NCI-H2196 (cell line): ENCODE measurements around the gene RSPH6A.
"Not testable (repeated sequence)": the region's sequence is repeated elsewhere in the genome, so short reads cannot be mapped to it uniquely, and the experiment has no call there.

ENCODE experiments used
- DNase-seq: peaks from one replicate; lab custom pipeline; 2025; ENCODE audit not compliant: unreplicated experiment; lab: John Stamatoyannopoulos, UW

The RSPH6A gene

DNA sequence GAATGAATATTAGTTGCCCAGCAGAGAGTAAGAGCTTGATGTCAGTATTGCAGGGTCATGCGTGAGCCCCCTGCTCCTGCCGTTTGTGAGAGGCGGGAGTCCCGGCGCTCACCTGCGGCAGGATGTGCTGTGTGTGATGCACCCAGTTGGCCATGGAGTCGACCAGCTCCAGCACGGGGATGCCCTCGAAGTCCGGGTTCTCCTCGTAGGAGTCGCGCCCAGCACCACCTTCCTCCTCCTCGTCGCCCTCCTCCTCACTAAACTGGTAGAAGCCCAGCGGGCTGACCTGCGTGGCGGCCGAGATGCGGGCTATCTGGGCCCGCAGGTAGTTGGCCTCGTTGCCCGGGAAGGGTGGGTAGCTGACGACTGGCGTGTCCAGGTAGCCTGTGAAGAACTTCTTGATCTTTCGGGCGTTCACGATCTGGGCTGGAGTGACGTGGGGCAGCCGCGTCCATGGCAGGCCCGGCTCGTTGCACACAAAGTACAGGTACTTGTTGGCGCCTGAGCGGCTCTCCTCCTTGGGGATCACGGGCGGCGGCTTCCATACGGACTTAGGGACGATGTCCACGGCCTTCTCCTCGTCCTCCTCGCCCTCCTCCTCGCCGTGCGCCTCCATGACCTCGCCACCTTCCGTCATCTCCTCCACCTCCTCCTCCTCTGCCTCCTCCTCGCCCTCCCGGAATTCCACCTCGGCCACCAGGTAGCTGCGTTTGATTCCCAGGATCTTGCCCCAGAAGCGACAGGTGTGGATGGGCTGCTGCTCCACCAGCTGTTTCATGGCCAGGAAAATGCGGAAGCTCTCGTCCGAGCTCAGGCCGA is 10.8 kb downstream of the RSPH6A start:
- DNase-seq, result no peak

DNA sequence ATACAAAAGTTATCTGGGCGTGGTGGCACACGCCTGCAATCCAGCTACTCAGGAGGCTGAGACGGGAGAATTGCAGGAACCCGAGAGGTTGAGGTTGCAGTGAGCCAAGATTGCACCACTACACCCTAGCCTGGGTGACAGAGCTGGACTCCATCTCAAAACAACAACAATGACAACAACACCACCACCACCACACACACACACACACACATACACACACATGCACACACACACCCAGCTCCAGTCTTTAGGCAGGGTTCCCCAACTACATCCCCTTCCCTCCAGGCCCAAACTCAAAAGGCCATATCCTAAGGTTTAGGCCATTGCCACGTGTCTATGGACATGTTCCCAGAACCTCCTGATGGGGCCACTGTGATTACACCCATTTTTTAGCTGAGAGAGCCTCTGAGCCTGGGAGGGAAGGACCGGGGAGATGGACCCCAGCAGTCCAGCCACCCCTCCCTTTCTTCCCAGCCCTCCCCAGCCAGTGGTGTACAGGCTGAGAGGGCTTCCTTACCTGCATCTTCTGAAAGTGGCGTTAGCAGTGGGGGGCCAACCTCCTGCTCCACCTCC is 13.4 kb downstream of the RSPH6A start:
- DNase-seq, result no peak

DNA sequence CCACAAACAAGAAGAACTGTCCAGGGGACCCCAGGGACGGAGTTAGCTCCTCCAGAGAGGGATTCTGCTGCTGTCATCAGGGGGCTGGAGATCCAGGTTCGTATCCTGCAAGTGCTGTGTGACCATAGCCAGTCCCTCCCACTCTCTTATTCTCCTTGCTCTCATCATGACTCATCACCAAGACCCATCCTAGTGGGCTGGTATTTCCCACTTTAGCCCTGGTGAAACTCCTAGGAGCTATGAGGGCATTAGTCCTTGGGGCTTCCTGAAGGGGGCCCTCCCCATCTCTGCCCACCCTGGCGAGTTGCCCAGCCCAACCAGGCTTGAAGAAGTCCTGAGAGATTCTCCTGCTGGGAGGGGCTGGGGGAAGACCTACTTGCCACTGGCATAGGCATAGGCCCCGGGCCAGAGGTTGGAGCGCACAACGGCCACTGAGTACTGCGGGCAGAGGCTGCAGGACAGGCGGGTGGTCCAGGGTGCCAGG is 15.0 kb downstream of the RSPH6A start:
- no peak for DNase-seq

DNA sequence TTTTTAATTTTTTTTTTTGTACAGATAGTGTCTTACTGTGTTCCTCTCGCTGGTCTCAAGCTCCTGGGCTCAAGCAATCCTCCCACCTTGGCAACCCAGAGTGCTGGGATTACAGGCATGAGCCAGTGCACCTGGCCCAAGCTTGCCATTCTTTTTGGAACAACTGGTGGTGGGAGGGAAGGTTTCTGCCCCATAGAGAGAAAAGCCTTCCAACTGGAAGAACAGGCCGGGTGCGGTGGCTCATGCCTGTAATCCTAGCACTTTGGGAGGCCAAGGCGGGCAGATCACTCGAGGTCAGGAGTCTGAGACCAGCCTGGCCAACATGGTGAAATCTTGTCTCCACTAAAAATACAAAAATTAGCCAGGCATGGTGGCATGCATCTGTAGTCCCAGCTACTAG is 15.6 kb downstream of the RSPH6A start:
- not testable (repeated sequence) for DNase-seq

DNA sequence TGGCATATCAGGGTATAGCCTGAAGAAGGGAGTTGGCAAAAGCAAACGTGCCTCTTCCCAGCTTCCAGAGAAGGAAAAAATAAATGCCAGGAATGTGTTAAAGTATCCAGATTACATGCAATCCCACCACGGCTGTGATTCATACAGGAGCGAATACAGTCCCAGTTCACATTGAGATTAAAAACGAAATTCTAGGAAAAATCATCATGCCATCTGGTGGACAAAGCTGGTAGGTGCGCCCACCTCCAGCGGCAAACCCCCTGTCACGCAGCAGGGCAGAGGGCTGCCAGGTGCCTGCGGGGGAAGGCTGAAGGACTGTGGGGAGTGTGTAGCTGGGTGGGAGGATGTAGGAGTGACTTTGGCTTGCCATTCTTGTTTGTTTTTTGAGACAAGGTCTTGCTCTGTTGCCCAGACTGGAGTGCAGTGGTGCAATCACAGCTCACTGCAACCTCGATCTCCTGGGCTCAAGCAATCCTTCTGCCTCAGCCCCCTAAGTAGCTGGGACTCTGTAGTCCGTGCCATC is 16.1 kb downstream of the RSPH6A start:
- DNase-seq, result peak; percentile 64

DNA sequence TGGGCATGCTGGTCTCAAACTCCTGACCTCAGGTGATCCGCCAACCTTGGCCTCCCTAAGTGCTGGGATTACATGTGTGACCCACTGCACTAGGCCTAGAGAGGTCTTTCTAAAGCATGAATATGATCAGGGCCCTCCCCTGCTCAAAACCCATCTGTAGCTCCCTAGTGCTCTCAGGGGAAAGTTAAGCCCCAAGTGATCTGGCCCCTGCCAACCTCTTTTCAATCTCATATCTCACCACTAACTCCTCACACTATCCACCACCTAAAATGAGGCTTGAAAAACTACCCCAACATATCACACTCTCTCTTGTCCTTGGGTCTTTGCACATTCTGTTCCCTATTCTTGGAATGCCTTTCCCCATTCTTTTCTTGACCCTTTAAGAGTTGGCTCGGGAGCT is 20.5 kb downstream of the RSPH6A start:
- no peak for DNase-seq

DNA sequence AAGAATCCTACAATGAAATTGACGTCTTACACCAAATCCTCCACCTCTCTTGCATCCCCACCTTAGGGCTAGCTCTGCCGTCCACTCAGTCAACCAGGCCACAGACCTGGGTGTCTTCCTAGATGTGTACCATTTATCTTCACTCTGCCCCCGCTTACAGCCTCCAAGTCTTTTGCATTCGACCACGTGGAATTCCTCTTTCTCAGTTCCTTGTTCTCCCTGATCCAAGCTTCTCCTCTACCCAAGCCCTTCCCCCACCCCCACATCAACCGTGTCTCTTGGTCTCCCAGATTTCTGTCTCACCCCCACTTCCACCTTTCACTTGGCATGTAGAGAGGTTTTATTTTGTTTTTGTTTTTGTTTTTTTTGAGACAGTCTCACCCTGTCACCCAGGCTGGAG is 21.2 kb downstream of the RSPH6A start:
- no peak for DNase-seq

DNA sequence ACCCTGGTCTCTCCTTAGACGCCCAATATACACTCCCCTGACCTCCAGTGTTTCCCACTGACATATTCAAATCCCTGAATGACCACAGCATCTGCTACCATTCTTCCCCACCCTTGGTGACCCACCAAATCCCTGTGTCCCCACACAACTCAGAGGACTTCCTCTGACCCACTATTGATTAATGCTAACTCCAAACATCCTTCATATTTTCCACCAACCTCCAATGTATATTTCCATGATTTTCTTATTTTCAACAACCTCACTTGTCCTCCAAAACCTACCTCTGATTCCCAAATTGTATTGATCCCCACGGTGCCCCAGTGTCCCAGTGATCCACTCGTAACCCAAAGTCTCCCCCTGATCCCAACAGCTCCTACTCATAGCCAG is 21.9 kb downstream of the RSPH6A start:
- no peak for DNase-seq

DNA sequence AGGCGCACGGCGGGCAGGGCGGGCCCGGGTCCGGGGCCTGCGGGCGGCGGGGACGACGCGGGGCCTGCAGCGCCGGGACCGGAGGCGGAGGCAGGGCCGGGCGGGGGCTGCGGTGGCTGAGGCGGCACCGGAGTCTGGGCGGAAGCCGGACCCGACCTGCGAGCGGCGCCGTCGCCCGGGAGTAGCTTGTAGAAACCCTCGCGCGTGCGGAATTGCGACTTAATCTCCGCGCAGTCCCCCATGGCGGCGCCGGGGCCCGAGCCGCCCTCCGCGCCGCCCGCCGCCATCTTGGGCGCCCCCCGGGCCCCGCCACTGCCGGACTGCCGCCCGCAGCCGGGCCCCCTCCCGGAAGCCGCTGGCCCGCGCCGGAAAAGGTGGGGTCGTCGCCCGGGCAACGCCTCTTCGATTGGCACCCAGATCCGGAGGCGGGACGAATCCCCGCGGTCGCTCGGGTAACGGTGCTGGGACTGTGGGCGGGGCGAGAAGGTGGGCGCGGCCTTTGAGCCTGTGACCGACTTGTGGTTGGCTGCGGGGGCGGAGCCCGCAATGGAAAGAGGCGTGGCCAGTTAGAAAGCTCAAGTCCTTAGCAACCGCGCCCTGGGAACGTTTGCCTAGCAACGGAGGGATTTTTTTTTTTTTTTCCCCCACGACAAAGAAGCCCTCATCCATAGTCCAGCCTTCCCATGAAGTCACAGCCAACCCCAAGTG is 22.5 kb downstream of the RSPH6A start, which contains the start of gene DMWD:
TSS of gene DMWD (minus strand) at position 376 of the 708 bp plus-strand sequence. CDS start at position 287, 89 bp downstream.
- DNase-seq, result peak; percentile 99

DNA sequence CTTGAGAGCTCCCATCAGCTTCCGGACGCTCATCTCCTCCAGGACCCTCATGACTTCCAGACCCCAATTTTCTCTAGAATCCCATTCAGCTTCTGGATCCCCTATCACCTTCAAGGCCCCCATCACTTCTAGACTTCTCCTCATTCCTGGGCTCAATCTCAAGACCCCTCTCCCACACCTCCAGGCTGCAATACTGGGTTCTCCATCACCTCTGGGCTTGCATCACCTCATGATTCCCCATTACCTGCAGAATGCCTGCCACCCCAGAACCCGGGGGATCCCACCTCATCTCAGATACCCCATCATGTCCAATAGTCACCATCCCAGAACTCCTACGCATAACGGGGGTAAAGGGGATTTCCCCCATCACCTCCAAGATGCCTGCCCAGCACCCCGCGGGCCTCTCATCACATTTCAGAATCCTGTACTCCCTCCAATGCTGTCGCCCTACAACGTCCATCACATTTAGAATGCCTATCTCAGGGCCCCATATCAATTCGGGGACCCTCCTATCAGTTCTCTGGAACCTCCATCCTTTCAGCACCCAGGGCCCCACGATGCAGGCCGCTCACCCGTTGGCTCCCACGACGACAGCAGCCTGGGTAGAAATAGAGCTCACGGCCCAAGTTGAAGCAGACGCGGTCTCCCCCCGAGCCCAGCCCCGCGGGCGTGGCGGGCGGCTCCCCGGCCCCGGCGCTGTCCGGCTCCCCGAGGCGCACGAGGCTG is 23.2 kb downstream of the RSPH6A start:
- DNase-seq, result no peak

DNA sequence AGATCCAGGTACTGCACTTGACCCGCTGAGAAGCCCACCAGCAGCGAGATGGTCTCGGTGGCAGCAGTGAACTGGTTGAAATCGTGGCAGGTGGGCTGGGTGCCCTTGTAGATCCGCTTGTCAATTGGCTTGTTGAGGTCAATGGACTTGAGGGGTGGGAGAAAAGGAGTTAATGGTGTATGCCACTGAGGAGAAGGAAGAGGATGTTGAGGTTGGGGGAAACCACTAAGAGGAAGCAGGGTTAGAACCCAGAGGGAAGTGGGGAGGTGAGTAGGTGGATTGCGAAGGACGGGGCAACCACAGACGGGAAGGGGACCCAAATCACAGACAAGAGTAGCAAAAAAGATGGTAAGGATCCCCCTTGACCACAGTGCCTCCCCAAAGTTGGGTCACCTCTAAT is 24.2 kb downstream of the RSPH6A start:
- DNase-seq, result no peak

DNA sequence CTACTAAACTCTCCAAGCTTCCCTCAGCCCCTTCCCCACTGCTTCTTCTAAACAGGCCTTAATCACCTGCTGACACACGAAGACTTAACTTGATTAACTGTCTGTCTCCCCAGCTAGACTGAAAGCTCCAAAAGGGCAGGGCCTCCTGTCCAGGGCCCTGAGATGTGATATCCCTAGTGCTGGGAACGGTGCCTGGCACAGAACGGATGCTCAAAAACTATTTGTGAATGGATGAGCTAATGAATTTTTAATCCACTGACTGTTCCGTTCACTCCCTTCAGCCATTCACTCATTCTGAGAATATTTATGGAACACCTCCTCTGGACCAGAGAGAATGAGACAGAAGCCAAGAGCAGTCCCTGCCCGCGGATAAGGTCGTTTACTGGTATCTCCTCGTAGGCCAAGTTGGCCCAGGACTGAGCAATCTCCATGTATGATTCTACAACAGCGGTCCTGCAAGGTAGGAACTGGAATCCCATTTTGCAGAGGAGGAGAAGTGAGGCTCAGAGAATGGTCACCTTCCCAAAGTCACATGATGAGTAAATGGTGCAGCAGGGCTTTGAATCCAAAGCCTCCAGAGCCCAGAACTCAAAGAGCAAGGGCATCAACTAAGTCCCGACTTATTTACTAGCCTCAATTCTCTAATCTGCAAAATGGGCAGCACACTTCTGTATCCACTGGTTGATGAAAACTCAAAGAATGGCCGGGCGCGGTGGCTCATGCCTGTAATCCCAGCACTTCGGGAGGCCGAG is 25.9 kb downstream of the RSPH6A start:
- DNase-seq, result no peak

DNA sequence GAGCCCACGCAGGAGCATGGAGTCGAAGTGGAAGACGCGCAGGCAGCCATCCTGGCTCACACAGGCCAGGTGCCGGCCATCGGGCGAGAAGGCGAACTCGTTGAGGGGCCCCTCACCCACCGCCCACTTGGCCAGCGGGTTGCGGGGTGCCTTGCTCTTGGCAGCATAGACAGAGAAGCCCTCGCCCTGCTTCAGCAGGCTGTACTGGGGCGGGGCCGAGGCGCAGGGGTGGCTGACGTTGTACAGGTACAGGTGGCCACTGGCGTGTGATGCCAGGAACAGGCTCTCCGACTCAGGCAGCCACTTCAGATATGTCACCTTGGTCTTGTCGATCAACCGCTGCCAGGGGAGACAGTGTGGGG is 28.6 kb downstream of the RSPH6A start:
- no peak for DNase-seq

DNA sequence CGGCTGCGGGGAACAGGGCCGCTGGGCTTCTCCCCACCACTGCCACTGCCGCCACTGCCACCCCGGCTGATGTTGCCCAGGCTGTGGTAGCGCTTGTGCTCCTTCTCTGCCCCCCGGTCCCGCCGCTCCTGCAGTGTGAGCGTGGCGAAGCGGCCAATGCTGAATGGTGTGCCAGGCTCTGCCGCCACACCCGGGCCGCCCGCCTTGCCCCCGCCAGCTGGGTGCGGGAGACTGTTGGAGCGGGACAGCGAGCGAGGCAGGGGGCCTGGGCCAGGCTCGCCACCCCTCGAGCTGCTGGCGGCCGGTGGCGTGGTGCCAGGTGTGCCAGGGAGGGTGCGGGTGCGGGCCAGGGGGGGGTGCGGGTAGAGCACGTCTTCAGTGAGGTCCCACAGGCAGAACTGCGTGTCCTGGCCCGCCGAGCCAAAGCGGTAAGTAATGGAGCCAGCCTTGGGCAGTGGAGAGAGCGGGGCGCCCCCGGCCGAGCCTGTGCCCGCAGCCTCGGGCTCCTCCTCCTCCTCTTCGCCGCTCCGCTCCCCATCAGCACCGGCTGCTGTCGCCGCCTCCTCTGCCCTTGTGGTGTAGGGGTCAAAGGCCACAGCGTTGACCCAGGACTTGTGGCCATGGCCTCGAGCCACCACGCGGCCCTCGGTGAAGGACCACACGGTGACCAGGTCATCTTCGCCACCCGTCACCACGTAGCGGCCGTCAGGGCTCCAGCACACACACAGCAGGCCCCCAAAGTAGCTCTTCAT is 29.2 kb downstream of the RSPH6A start:
- no peak for DNase-seq

DNA sequence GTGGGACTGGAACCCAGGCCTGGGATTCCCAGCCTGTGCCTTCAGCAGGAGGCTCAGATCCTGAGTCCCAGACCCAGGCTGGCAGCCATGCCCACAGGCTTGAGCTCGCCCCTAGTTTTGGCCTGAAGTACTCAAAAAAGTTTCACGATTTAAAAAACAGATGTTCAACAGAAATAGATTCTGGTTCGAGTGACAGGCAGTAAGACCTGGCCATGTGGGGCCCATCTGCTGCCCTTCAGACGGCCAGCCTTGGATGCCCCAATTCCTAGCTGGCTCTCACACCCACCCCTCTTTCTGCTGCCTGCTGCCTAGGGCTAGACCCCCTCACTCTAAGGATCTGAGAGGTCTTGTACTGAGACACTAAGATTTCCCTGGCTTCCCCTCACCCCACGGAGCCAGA is 30.0 kb downstream of the RSPH6A start:
- DNase-seq, result no peak

DNA sequence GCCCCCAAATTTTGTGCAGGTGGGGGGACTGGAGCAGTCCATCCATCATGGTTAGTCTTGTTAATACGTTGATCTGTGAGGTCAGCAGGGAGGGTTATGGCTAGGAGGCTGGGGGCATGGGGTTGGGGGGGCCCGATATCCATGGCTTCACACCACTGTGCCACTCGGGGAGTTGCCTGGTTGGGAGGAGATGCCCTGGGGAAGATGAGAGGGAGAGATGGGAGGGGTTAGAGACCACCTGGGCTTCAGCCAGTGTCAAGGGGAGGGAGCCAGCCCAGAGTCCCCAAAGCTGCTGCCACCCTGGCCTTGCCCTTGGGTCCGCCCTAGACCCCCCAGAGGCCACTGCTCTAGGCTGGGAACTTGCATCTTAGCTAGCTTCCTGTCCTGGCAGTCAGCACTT is 31.0 kb downstream of the RSPH6A start:
- DNase-seq, result no peak

DNA sequence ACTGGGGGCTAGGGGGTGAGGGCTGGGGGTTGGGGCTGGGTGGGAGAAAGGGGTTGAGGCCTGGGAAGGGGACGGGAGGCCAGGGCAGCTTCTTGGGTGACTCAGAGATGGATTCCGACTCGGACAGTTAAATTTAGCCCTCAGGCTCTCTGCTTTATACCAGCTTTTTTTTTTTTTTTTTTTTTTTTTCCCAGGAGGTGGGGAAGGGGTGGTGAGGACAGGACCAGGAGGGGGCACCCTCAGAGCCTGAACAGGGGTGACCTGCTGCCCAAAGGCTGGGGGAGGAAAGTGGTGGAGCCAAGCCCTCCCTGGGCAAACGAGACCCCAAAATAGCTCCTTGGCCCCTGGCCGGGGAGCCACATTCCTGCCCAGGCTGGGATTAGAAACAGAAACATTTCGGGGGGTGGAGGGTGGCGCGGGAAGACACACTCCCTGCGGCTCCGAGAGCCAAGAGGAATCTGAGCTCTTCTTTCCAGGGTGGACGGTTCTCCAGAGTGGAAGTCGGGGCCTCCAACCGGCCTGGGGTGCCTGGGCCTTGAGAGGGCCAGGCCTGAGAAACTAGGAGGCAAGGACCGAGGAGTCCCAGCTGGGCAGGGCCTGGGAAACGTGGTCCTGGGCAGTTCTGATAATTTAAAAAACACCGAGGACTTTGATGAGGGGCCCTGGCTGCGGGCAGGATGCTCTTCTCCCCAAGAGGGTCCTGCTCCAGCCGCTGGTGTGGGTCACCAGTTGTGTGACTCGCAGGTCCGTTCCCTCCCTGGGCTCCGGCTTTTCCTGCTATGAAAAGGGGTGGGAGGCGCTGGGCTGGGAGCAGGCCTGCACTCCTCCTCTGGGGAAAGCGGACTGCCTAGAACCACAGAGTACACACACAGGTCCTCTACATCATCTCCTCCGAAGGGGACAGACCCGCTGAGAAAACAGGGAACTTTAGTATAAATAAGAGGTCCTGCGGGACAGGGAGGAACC is 32.0 kb downstream of the RSPH6A start:
- DNase-seq, result no peak

DNA sequence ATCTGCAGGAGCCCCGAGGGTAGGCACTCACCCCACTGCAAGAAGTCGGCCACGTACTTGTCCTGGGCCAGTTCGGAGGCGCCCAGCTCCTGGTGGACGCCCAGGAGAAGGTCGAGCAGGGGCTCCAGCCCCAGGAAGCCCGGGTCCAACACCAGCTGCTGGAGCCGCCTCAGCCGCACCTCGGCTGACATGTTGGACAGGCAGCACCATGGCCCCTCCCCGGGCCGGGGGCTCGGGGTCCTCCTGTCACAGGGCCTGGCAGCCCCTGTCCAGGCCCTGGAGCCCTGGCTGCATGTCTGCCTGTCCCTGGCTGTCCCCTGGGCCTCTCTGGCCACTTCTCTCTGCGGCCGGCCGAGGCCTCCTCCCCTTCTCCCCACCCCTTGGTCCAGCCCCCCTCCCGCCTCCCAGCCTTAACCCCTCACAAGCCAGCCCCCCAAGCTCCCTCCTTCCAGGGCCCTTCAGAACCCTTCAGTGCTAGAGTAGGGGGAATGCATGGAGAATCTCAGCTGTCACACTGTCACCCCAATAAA is 32.9 kb downstream of the RSPH6A start, which contains the start of gene DMPK:
TSS of gene DMPK (minus strand) at position 329 of the 530 bp plus-strand sequence. CDS start at position 191, 138 bp downstream.
- no peak for DNase-seq
